DMS153 treated with DMSO at 0.1 percent for 48 hours (cell line): ENCODE measurements around the gene DGKQ.
A peak's percentile ranks its signal among the peaks of the same experiment; 100 is the strongest.

Experiments
- DNase-seq: peaks from one replicate; lab custom pipeline; 2025; ENCODE audit not compliant: unreplicated experiment; lab: John Stamatoyannopoulos, UW

DGKQ gene

GRCh38 chr4:973431-974397, at the start of gene DGKQ:
Gene DGKQ (minus strand): TSS chr4:973569. CDS start chr4:973482, 87 bp downstream.
- peak; percentile 13 for DNase-seq

- no peak for DNase-seq
These were observed 49.3 kb upstream of the DGKQ start for GRCh38 chr4:1022739-1023066.

GRCh38 chr4:1022051-1022738, 48.8 kb upstream of the DGKQ start:
- DNase-seq = no peak

GRCh38 chr4:1021386-1022050, 48.1 kb upstream of the DGKQ start:
- no peak for DNase-seq

- no peak for DNase-seq
These were observed 46.5 kb upstream of the DGKQ start for GRCh38 chr4:1019729-1020470.

GRCh38 chr4:1019320-1019719, 46.0 kb upstream of the DGKQ start:
- no peak for DNase-seq

GRCh38 chr4:1018147-1019020, 45.0 kb upstream of the DGKQ start:
- DNase-seq = no peak

- no peak for DNase-seq
These were observed 44.3 kb upstream of the DGKQ start for GRCh38 chr4:1017706-1018105.

GRCh38 chr4:1017211-1017610, 43.8 kb upstream of the DGKQ start:
- no peak for DNase-seq

GRCh38 chr4:1015746-1016145, 42.4 kb upstream of the DGKQ start:
- no peak for DNase-seq

- no peak for DNase-seq
These were observed 41.8 kb upstream of the DGKQ start for GRCh38 chr4:1015179-1015578.

- no peak for DNase-seq
These were observed 41.2 kb upstream of the DGKQ start for GRCh38 chr4:1014291-1015167.

- no peak for DNase-seq
These were observed 40.1 kb upstream of the DGKQ start for GRCh38 chr4:1013225-1014073.

GRCh38 chr4:1012034-1012739, 38.8 kb upstream of the DGKQ start:
- no peak for DNase-seq

- no peak for DNase-seq
These were observed 38.3 kb upstream of the DGKQ start for GRCh38 chr4:1011666-1012033.

- DNase-seq = no peak
These were observed 37.8 kb upstream of the DGKQ start, which contains the start of gene FGFRL1 for GRCh38 chr4:1011022-1011665. Gene FGFRL1 (plus strand): TSS chr4:1011626. CDS start chr4:1012486, 860 bp downstream.

- DNase-seq = no peak
These were observed 37.1 kb upstream of the DGKQ start for GRCh38 chr4:1010395-1011021.
